ENCODE measurements around the gene STAB2.

DNA sequence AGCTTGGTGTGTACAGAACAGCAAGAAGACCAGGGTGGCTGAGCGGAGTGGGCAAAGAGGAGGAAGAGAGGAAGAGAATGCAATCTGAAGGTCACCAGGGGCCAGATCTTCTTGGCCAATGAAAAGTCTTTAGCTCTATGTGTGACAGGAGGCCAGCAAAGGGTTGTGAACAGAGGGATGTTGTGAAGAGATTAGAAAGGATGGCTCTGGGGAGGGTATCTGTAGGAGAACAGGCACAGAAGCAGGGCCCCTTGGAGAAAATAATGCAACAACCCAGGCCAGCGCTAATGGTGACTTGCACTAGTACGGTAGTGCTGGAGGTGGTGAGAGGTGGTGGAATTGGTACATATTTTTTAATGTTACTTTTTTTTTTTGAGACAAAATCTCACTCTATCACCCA lies 156.7 kb downstream of the STAB2 start:
- TF ChIP-seq CTCF (conservative IDR thresholded peaks at IDR 0.05; ENCODE audit: low read length) (no peak), EZH2phosphoT487 (IDR thresholded peaks at IDR 0.05; ENCODE audit: borderline replicate concordance, low read depth, low read length) (no peak)
